ENCODE measurements around the gene ZNF565. TPM values are rescaled to one million over a fixed set of nuclear protein-coding genes. Genes with fewer than 3 reads are reported as not detected.

ZNF565 gene
- total RNA-seq (10 to 100 TPM in 2 of 5 experiments, 1 to 10 TPM in 3; 2.7 to 11.6 (median 7.8) TPM), polyA plus RNA-seq (1 to 10 TPM; 3.6 to 9.4 TPM), total RNA-seq (14.3 reads per million, percentile 43 among the genes with 10 or more reads in this experiment)

DNA sequence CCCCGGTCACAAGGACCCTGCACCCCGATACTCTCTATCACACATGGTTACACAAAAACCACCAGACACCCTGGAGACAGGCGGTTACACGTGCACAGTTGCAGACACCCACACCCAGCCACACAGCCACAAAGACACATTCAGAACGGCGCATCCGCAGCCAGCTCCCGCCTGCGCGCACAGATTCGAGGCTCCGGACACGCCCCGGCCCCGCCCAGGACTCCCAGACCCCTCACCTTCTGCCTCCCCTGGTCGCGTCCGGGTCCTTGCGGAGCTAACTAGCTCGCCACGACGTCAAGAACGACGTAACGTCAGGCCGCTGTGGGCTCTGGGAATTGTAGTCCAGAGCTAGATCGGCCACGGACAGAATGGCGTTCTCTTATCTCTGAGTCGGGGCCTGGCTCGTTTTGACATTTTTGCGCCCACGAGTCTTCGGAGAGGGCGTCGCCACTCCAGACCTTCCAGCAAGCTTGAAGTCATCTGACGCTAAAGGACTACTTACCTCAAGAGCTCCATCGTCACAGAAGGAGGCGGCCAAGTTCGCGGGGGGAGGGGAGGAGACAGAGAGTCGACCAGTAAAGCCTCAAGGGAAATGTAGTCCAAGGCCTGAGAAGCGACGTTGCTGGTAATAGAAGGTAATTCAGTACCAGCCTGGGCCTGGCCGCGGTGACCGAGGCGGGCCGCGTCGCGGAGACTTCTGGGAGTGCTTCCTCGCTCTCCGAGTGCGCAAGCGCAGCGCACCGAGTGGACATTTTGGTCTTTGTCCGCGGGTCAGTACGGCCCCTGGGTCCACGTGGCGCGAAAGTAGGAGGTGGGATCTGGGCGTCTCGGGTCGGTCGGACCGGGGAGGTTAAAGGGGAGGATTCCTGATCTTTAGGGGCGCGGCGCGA lies at the start of gene ZNF565, which contains the start of gene ZNF146:
ZNF565 (minus strand) TSS at position 280 of the 890 bp plus-strand sequence. CDS start 12,680 bp downstream, outside the sequence.
ZNF146 (plus strand) TSS at position 721 of the 890 bp plus-strand sequence. CDS start 21,335 bp downstream, outside the sequence.
- no peaks in the 10 kb centered on the region for H3K27me3 Mint-ChIP-seq
- peak; percentile 87 to 97 (median 96) for DNase-seq
- H3K36me3 Mint-ChIP-seq, result peaks cover 6 to 21% (median 12%) of the 10 kb centered on the region in 5 donors
- H3K4me3 Mint-ChIP-seq, result no peak within 1 kb of the TSS
- ChIA-PET CTCF (interaction anchor here (0.6 to 1.2 kb wide), 4 partner anchors 10 to 999 kb away, joined by 3 to 6 read pairs (median 5); no protein-coding TSS in a partner anchor), POLR2A (interaction anchor here (0.5 to 1.9 kb wide), 27 partner anchors 10 to 1886 kb away, joined by 3 to 13 read pairs (median 4); partner anchors contain the start of genes CAPNS1, LIN37, POLR2I and SIPA1L3)
- H3K27ac Mint-ChIP-seq, result peak within 1 kb of the TSS in 2 of 9 donors; percentile 38 to 41
- peak within 1 kb of the TSS; percentile 97 for H3K4me3 ChIP-seq (ENCODE audit: low read length)
- H3K9me3 Mint-ChIP-seq, result peaks cover 0 to 10% (median 0%) of the 10 kb centered on the region in 11 donors
- intact Hi-C loops (cut with micrococcal nuclease), result loop anchor here (1.0 to 10.0 kb wide), 29 partner anchors 74 to 1440 kb away; partner anchors contain the start of genes TBCB (in 2 of the 2), THAP8 (in 2 of the 2), WDR62 (in 2 of the 2) and ZNF260 (in 2 of the 2)
- H3K36me3 ChIP-seq (ENCODE audit: control insufficient read depth in 2 of 3, insufficient read depth in 3 of 3, low read length in 3 of 3), result peaks cover 0 to 10% (median 1%) of the 10 kb centered on the region in 3 experiments
- H3K27ac ChIP-seq (ENCODE audit: low read depth, low read length), result peak within 1 kb of the TSS; percentile 94
- H3K27me3 ChIP-seq (ENCODE audit: control insufficient read depth in 2 of 2, insufficient read depth in 2 of 2, low read length in 2 of 2), result no peaks in the 10 kb centered on the region
- H3K9me3 ChIP-seq (ENCODE audit: control insufficient read depth in 2 of 3, low read length in 3 of 3), result no peaks in the 10 kb centered on the region
- peaks cover 13 to 28% (median 25%) of the 10 kb centered on the region in 7 donors for H3K4me1 Mint-ChIP-seq
- peaks cover 14 to 19% of the 10 kb centered on the region in 2 donors for H3K4me1 ChIP-seq (ENCODE audit: control insufficient read depth in 2 of 2, insufficient read depth in 2 of 2, low read length in 2 of 2)
- peak; percentile 94 for ATAC-seq

DNA sequence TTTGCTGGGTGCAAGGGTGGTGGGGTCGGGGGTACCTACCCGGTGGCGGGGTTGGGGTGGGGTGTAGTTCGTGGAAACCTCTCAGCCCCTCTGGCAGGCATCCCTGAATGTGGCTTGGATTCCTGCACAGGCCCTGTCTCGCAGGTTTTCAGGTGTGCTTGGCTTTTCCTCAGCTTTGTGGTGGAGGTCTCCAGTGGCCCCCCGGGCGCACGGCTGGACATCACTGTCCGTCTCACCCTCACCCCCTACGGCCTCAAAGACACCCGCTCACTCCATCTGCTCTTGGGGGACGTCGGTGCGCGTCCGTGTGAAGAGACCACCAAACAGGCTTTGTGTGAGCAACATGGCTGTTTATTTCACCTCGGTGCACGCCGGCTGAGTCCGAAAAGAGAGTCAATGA lies 44.7 kb upstream of the ZNF565 start:
- peaks cover 0 to 13% (median 0%) of the 10 kb centered on the region in 5 donors for H3K27me3 Mint-ChIP-seq
- POLR2A ChIA-PET, result no interaction called here
- Histone ChIP-seq H3K36me3 (ENCODE audit: control insufficient read depth in 2 of 3, insufficient read depth in 3 of 3, low read length in 3 of 3) (no peaks in the 10 kb centered on the region), H3K27ac (ENCODE audit: low read depth, low read length) (no peak overlapping the region), H3K4me1 (ENCODE audit: control insufficient read depth in 2 of 2, insufficient read depth in 2 of 2, low read length in 2 of 2) (no peaks in the 10 kb centered on the region), H3K27me3 (ENCODE audit: control insufficient read depth in 2 of 2, insufficient read depth in 2 of 2, low read length in 2 of 2) (no peaks in the 10 kb centered on the region), H3K4me3 (ENCODE audit: low read length) (no peak overlapping the region), H3K9me3 (ENCODE audit: control insufficient read depth in 2 of 3, low read length in 3 of 3) (peaks cover 0 to 32% (median 0%) of the 10 kb centered on the region in 3 experiments)
- intact Hi-C loops (cut with micrococcal nuclease), result no loop called here
- ATAC-seq (no peak), DNase-seq (no peak)
- peaks cover 0 to 17% (median 15%) of the 10 kb centered on the region in 5 donors for H3K36me3 Mint-ChIP-seq
- H3K9me3 Mint-ChIP-seq, result peaks cover 17 to 47% (median 28%) of the 10 kb centered on the region in 11 donors
- no peak overlapping the region for H3K4me3 Mint-ChIP-seq
- H3K4me1 Mint-ChIP-seq, result no peaks in the 10 kb centered on the region
- H3K27ac Mint-ChIP-seq, result no peak overlapping the region
- CTCF ChIA-PET, result no interaction called here

DNA sequence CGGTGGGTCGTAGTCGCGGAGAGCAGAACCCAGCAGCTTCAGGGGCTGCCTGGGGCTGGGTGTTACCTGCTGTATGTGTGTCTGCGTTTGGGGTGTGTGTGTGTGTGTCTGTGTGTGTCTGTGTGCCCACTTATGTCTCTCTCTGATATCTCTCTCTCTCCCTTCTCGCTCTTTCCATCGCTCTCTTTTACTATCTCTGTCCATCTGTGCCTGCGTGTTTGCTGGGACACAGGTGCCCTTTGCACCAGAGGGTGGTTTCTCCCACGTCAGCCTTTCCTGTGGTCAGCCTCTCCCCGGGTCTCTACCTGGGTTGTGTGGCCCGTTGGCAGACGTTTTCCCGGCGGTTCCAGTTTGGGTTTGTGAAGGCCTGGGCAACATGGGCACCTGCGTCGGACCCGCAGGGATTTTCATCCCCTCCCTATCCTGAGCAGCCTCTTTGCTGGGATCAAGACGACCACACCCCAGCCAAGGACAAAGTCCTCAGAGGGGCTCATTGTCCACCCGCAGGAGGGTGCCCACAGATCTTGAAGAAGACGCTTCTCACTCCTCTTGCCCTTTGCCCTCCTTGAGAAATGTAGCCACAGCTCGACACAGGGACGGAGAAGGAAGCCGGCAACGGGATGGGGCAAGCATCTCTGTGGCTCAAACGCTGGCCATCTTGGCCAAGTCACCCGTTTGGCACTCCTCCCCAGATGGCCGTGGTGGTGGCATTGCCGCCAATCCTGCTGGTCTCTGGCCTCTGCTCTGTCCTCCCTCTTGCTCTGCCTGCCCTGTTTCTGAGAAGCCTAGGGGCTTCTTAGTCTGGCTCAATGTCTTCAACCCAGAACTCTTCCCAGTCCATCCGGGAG lies 43.8 kb upstream of the ZNF565 start:
- Mint-ChIP-seq H3K4me1 (no peaks in the 10 kb centered on the region), H3K27ac (no peak overlapping the region), H3K27me3 (peaks cover 0 to 13% (median 0%) of the 10 kb centered on the region in 5 donors), H3K9me3 (peaks cover 7 to 54% (median 32%) of the 10 kb centered on the region in 11 donors), H3K36me3 (peaks cover 0 to 18% (median 9%) of the 10 kb centered on the region in 5 donors), H3K4me3 (peak overlapping the region in 2 of 10 donors; percentile 30 to 55)
- H3K9me3 ChIP-seq (ENCODE audit: control insufficient read depth in 2 of 3, low read length in 3 of 3), result peaks cover 0 to 32% (median 0%) of the 10 kb centered on the region in 3 experiments
- ATAC-seq, result no peak
- no peaks in the 10 kb centered on the region for H3K27me3 ChIP-seq (ENCODE audit: control insufficient read depth in 2 of 2, insufficient read depth in 2 of 2, low read length in 2 of 2)
- ChIA-PET CTCF (no interaction called here), POLR2A (no interaction called here)
- H3K4me3 ChIP-seq (ENCODE audit: low read length), result no peak overlapping the region
- H3K27ac ChIP-seq (ENCODE audit: low read depth, low read length), result no peak overlapping the region
- H3K4me1 ChIP-seq (ENCODE audit: control insufficient read depth in 2 of 2, insufficient read depth in 2 of 2, low read length in 2 of 2), result no peaks in the 10 kb centered on the region
- DNase-seq, result no peak
- H3K36me3 ChIP-seq (ENCODE audit: control insufficient read depth in 2 of 3, insufficient read depth in 3 of 3, low read length in 3 of 3), result no peaks in the 10 kb centered on the region
- intact Hi-C loops (cut with micrococcal nuclease), result no loop called here

DNA sequence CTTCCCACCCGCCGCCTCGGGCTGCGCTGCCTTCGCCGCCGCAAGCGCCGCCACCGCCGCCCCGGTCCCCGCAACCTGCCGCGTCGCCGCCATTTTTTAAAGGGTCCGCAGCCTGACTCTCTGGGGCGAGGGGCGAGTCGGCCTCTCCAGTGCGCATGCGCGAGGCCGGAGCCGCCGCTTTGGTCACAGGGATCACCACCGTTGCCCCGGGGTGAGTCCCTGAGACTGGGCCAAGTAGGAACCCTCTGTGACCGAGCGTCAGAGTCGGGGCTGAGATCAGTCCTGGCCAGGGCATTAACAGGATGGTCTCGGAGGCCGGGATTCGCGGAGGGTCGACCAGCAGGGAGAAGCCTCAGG lies 43.0 kb upstream of the ZNF565 start:
- H3K27me3 ChIP-seq (ENCODE audit: control insufficient read depth in 2 of 2, insufficient read depth in 2 of 2, low read length in 2 of 2), result no peaks in the 10 kb centered on the region
- Mint-ChIP-seq H3K27ac (no peak overlapping the region), H3K27me3 (peaks cover 0 to 13% (median 0%) of the 10 kb centered on the region in 5 donors), H3K36me3 (peaks cover 0 to 18% (median 7%) of the 10 kb centered on the region in 5 donors), H3K9me3 (peaks cover 5 to 58% (median 32%) of the 10 kb centered on the region in 11 donors), H3K4me3 (peak overlapping the region in 1 of 10 donors; percentile 29), H3K4me1 (no peaks in the 10 kb centered on the region)
- H3K27ac ChIP-seq (ENCODE audit: low read depth, low read length), result no peak overlapping the region
- intact Hi-C loops (cut with micrococcal nuclease), result no loop called here
- DNase-seq (no peak), ATAC-seq (no peak)
- peaks cover 0 to 35% (median 0%) of the 10 kb centered on the region in 3 experiments for H3K9me3 ChIP-seq (ENCODE audit: control insufficient read depth in 2 of 3, low read length in 3 of 3)
- no peaks in the 10 kb centered on the region for H3K36me3 ChIP-seq (ENCODE audit: control insufficient read depth in 2 of 3, insufficient read depth in 3 of 3, low read length in 3 of 3)
- ChIA-PET CTCF (no interaction called here), POLR2A (no interaction called here)
- H3K4me1 ChIP-seq (ENCODE audit: control insufficient read depth in 2 of 2, insufficient read depth in 2 of 2, low read length in 2 of 2), result no peaks in the 10 kb centered on the region
- no peak overlapping the region for H3K4me3 ChIP-seq (ENCODE audit: low read length)

DNA sequence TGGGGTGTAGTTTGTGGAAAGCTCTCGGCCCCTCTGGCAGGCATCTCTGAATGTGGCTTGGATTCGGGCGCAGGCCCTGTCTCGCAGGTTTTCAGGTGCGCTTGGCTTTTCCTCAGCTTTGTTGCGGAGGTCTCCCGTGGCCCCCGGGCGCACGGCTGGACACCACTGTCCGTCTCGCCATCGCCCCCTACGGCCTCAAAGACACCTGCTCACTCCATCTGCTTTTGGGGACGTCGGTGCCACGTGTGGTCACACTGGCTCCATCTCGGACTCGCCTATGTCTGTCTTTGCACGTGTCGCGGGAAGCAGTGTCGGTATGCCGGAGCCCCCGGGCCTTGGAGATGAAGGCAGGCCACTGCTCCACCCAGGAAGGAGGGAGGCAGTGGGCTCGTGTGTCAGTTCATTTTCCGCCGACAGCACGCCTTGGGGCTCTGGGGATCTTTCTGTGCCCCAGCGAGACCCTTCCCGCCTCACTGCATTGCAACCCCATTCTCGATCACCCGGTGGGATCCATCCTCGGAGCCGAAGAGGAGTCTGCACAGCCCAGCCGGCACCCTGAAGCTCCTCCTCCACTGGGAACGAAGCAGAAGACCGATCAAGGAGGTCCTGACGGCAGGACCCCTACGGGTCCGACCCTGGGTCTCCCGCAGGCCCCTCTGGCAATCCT lies 42.5 kb upstream of the ZNF565 start:
- ATAC-seq, result no peak
- Histone ChIP-seq H3K4me3 (ENCODE audit: low read length) (no peak overlapping the region), H3K36me3 (ENCODE audit: control insufficient read depth in 2 of 3, insufficient read depth in 3 of 3, low read length in 3 of 3) (no peaks in the 10 kb centered on the region), H3K27me3 (ENCODE audit: control insufficient read depth in 2 of 2, insufficient read depth in 2 of 2, low read length in 2 of 2) (no peaks in the 10 kb centered on the region), H3K9me3 (ENCODE audit: control insufficient read depth in 2 of 3, low read length in 3 of 3) (peaks cover 0 to 39% (median 0%) of the 10 kb centered on the region in 3 experiments), H3K4me1 (ENCODE audit: control insufficient read depth in 2 of 2, insufficient read depth in 2 of 2, low read length in 2 of 2) (no peaks in the 10 kb centered on the region), H3K27ac (ENCODE audit: low read depth, low read length) (no peak overlapping the region)
- Mint-ChIP-seq H3K9me3 (peaks cover 5 to 63% (median 33%) of the 10 kb centered on the region in 11 donors), H3K4me1 (no peaks in the 10 kb centered on the region), H3K36me3 (peaks cover 0 to 18% (median 7%) of the 10 kb centered on the region in 5 donors), H3K4me3 (no peak overlapping the region), H3K27ac (no peak overlapping the region), H3K27me3 (peaks cover 0 to 13% (median 0%) of the 10 kb centered on the region in 5 donors)
- no peak for DNase-seq
- POLR2A ChIA-PET, result no interaction called here
- intact Hi-C loops (cut with micrococcal nuclease), result no loop called here
- CTCF ChIA-PET, result no interaction called here
